Erythroblast (primary cell): ENCODE results near the gene IL23R.

ENCODE experiments used
- GATA1 ChIP-seq: IDR thresholded peaks from 2 replicates; pipeline ENCODE4 v1.6.1; 2011; ENCODE audit warnings: low read depth, mild to moderate bottlenecking, control low read depth, low read length, moderate library complexity
- POLR2A ChIP-seq: IDR thresholded peaks from 2 replicates; pipeline ENCODE4 v1.6.1; 2011; ENCODE audit warnings: mild to moderate bottlenecking, low read length

DNA sequence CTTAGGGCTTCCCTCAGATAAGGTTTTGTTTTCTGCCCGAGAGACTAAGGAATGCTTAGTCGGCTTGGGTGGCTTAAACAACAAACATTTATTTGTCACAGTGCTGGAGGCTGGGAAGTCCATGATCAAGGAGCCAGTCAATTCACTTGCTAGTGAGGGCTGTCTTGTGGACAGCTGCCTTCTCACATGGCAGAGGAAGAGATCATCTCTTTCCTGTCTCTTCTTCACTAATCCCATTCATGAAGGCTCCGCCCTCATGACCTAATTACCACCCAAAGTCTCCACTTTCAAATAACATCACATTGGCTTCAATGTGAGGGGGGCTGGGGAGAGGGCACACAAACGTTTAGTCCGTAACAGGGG is 90.9 kb downstream of the IL23R start:
- TF ChIP-seq POLR2A (no peak), GATA1 (no peak)
